Karpas-422 (cell line): ENCODE data around the gene SEC24B. TPM values are rescaled to one million over a fixed set of nuclear protein-coding genes. Genes with fewer than 3 reads are reported as not detected.
A peak's percentile ranks its signal among the peaks of the same experiment; 100 is the strongest.
"Not testable (repeated sequence)": the region's sequence is repeated elsewhere in the genome, so short reads cannot be mapped to it uniquely, and the experiment has no call there.

ENCODE experiments used
- DNase-seq: peaks from one replicate; pipeline ENCODE4 v3.0.0-alpha.2; 2015
- H2AFZ ChIP-seq: fragments of 200-600 bp; sonication (generic); 2 replicates; pipeline ENCODE4 v1.6.1; 2014; ENCODE audit warnings: antibody characterized with exemption, low read length, mixed read lengths
- H3K27ac ChIP-seq: fragments of 200-600 bp; sonication (generic); 2 replicates; pipeline ENCODE4 v1.5.1; 2014; ENCODE audit warnings: mild to moderate bottlenecking, low read length, moderate library complexity
- H3K27me3 ChIP-seq: fragments of 200-600 bp; sonication (generic); 2 replicates; pipeline ENCODE4 v1.6.1; 2014; ENCODE audit warnings: low read length, mixed read lengths
- H3K36me3 ChIP-seq: fragments of 200-600 bp; sonication (generic); 2 replicates; pipeline ENCODE4 v1.6.1; 2014; ENCODE audit warnings: low read length, mixed read lengths; ENCODE audit not compliant: insufficient read depth
- H3K4me1 ChIP-seq: fragments of 200-600 bp; sonication (generic); 2 replicates; pipeline ENCODE4 v1.6.1; 2014; ENCODE audit warnings: mild to moderate bottlenecking, low read length, mixed read lengths
- H3K4me2 ChIP-seq: fragments of 200-600 bp; sonication (generic); 2 replicates; pipeline ENCODE4 v1.6.1; 2014; ENCODE audit warnings: low read length, low read depth, mild to moderate bottlenecking; ENCODE audit not compliant: poor library complexity, severe bottlenecking
- H3K4me3 ChIP-seq: fragments of 200-600 bp; sonication (generic); 2 replicates; pipeline ENCODE4 v1.5.1; 2014; ENCODE audit warnings: mild to moderate bottlenecking, antibody characterized with exemption, low read length, mixed read lengths
- H3K79me2 ChIP-seq: fragments of 200-600 bp; sonication (generic); 2 replicates; pipeline ENCODE4 v1.6.1; 2014; ENCODE audit warnings: mild to moderate bottlenecking, low read length, mixed read lengths
- H3K9ac ChIP-seq: fragments of 200-600 bp; sonication (generic); 2 replicates; pipeline ENCODE4 v1.6.0; 2014; ENCODE audit warnings: low read length
- H3K9me2 ChIP-seq: fragments of 200-600 bp; sonication (generic), shearing (Covaris generic); replicated peaks from 2 replicates; pipeline ENCODE4 v1.6.0; 2014; ENCODE audit warnings: mild to moderate bottlenecking, low read length, moderate library complexity; ENCODE audit not compliant: insufficient read depth
- H3K9me3 ChIP-seq: fragments of 300-700, 200-600 bp; sonication (generic); 2 replicates; pipeline ENCODE4 v1.6.1; 2014; ENCODE audit warnings: low read length, mixed read lengths
- H4K20me1 ChIP-seq: fragments of 200-600 bp; sonication (generic); 2 replicates; pipeline ENCODE4 v1.6.1; 2014; ENCODE audit warnings: mild to moderate bottlenecking, antibody characterized with exemption, low read length, low read depth; ENCODE audit not compliant: insufficient read depth
- total RNA-seq: library from RNA; depleted of rRNA; stranded (reverse); fragments of >200 nt; shearing (Covaris generic); gene quantifications from 2 replicates; pipeline ENCODE4 v1.2.3, GENCODE V29; 2014; ENCODE audit warnings: low replicate concordance

Gene SEC24B
- total RNA-seq, 1 experiment from 2014 or later: 50.3 TPM

GRCh38 chr4:109547394-109547793 lies 113.8 kb downstream of the SEC24B start:
- H3K9me3 ChIP-seq: no peaks in the 10 kb centered on the region
- H2AFZ ChIP-seq: no peak overlapping the region
- no peak overlapping the region for H3K27ac ChIP-seq
- no peak overlapping the region for H3K4me3 ChIP-seq
- no peaks in the 10 kb centered on the region for H3K9me2 ChIP-seq
- H4K20me1 ChIP-seq: no peaks in the 10 kb centered on the region
- H3K27me3 ChIP-seq: no peaks in the 10 kb centered on the region
- no peaks in the 10 kb centered on the region for H3K79me2 ChIP-seq
- H3K9ac ChIP-seq: no peak overlapping the region
- no peak overlapping the region for H3K4me2 ChIP-seq
- no peaks in the 10 kb centered on the region for H3K4me1 ChIP-seq
- no peak for DNase-seq
- peaks cover 11% of the 10 kb centered on the region; the same call in 1 of the 2 replicates for H3K36me3 ChIP-seq

- Histone ChIP-seq H3K27me3 (no peaks in the 10 kb centered on the region), H3K79me2 (no peaks in the 10 kb centered on the region), H3K4me1 (no peaks in the 10 kb centered on the region), H3K9me2 (no peaks in the 10 kb centered on the region), H2AFZ (no peak overlapping the region), H3K27ac (no peak overlapping the region), H3K9ac (no peak overlapping the region), H3K36me3 (peaks cover 6% of the 10 kb centered on the region; the same call in 1 of the 2 replicates), H4K20me1 (no peaks in the 10 kb centered on the region), H3K4me2 (no peak overlapping the region), H3K9me3 (no peaks in the 10 kb centered on the region), H3K4me3 (no peak overlapping the region)
- DNase-seq: no peak
These were observed 115.0 kb downstream of the SEC24B start for GRCh38 chr4:109548655-109549054.

GRCh38 chr4:109552237-109552636 lies 118.6 kb downstream of the SEC24B start:
- Histone ChIP-seq H3K4me3 (no peak overlapping the region), H2AFZ (no peak overlapping the region), H3K9ac (no peak overlapping the region), H3K27me3 (no peaks in the 10 kb centered on the region), H3K9me2 (no peaks in the 10 kb centered on the region), H3K4me1 (no peaks in the 10 kb centered on the region), H3K79me2 (no peaks in the 10 kb centered on the region), H3K4me2 (no peak overlapping the region), H3K27ac (no peak overlapping the region), H3K9me3 (no peaks in the 10 kb centered on the region), H3K36me3 (no peaks in the 10 kb centered on the region), H4K20me1 (no peaks in the 10 kb centered on the region)
- no peak for DNase-seq

GRCh38 chr4:109553130-109553529 lies 119.5 kb downstream of the SEC24B start:
- Histone ChIP-seq H3K4me3 (no peak overlapping the region), H3K27me3 (no peaks in the 10 kb centered on the region), H3K9me2 (no peaks in the 10 kb centered on the region), H3K4me2 (no peak overlapping the region), H3K9me3 (no peaks in the 10 kb centered on the region), H3K79me2 (no peaks in the 10 kb centered on the region), H2AFZ (no peak overlapping the region), H3K4me1 (no peaks in the 10 kb centered on the region), H3K36me3 (no peaks in the 10 kb centered on the region), H4K20me1 (no peaks in the 10 kb centered on the region), H3K27ac (no peak overlapping the region), H3K9ac (no peak overlapping the region)
- DNase-seq: no peak

GRCh38 chr4:109554971-109555370 lies 121.4 kb downstream of the SEC24B start:
- DNase-seq: no peak
- Histone ChIP-seq H3K36me3 (no peaks in the 10 kb centered on the region), H3K9me3 (no peaks in the 10 kb centered on the region), H4K20me1 (no peaks in the 10 kb centered on the region), H3K27ac (no peak overlapping the region), H3K4me2 (no peak overlapping the region), H2AFZ (no peak overlapping the region), H3K27me3 (no peaks in the 10 kb centered on the region), H3K4me3 (no peak overlapping the region), H3K4me1 (peaks cover 8% of the 10 kb centered on the region), H3K9me2 (no peaks in the 10 kb centered on the region), H3K79me2 (peaks cover 15% of the 10 kb centered on the region), H3K9ac (no peak overlapping the region)

- Histone ChIP-seq H3K36me3 (no peaks in the 10 kb centered on the region), H3K4me2 (no peak overlapping the region), H3K9me3 (no peaks in the 10 kb centered on the region), H3K27me3 (no peaks in the 10 kb centered on the region), H3K79me2 (peaks cover 38% of the 10 kb centered on the region), H2AFZ (no peak overlapping the region), H3K9ac (no peak overlapping the region), H3K27ac (no peak overlapping the region), H3K4me3 (no peak overlapping the region), H3K9me2 (no peaks in the 10 kb centered on the region), H3K4me1 (peaks cover 20% of the 10 kb centered on the region), H4K20me1 (no peaks in the 10 kb centered on the region)
- no peak for DNase-seq
These were observed 123.8 kb downstream of the SEC24B start for GRCh38 chr4:109557433-109557832.

- not testable (repeated sequence) for H3K9me2 ChIP-seq, H3K36me3 ChIP-seq, H3K27me3 ChIP-seq, H3K4me3 ChIP-seq, H3K4me2 ChIP-seq, H3K9me3 ChIP-seq, H3K9ac ChIP-seq, H3K27ac ChIP-seq, H4K20me1 ChIP-seq, H2AFZ ChIP-seq
- Histone ChIP-seq H3K79me2 (peaks cover 44% of the 10 kb centered on the region), H3K4me1 (peaks cover 27% of the 10 kb centered on the region)
- peak; percentile 67 for DNase-seq
These were observed 124.5 kb downstream of the SEC24B start for GRCh38 chr4:109558095-109558494.

GRCh38 chr4:109559625-109559982 lies 126.0 kb downstream of the SEC24B start:
- Histone ChIP-seq H3K9me3 (no peaks in the 10 kb centered on the region), H2AFZ (peak overlapping the region; percentile 58), H3K4me3 (peak overlapping the region; percentile 87), H3K27ac (peak overlapping the region; percentile 93), H4K20me1 (no peaks in the 10 kb centered on the region), H3K9me2 (no peaks in the 10 kb centered on the region), H3K79me2 (peaks cover 60% of the 10 kb centered on the region), H3K36me3 (peaks cover 14% of the 10 kb centered on the region; the same call in 1 of the 2 replicates), H3K9ac (peak overlapping the region; percentile 91), H3K4me2 (peak overlapping the region; percentile 76), H3K4me1 (peaks cover 42% of the 10 kb centered on the region), H3K27me3 (no peaks in the 10 kb centered on the region)
- peak; percentile 75 for DNase-seq
